Activated CD4-positive, alpha-beta T cell treated with anti-CD3 and anti-CD28 coated beads, Interleukin-2, Interleukin-4, amounts not matched to agents 100 ng/mL and 50 ng/mL, durations not matched to agents 16 hours and 8 hours (primary cell): ENCODE results near the gene CSPG5.
A peak's percentile ranks its signal among the peaks of the same experiment; 100 is the strongest.

Experiments
- DNase-seq: peaks from one replicate; pipeline ENCODE4 v3.0.0-alpha.2; 2020; ENCODE audit warnings: low spot score

Gene CSPG5

DNA sequence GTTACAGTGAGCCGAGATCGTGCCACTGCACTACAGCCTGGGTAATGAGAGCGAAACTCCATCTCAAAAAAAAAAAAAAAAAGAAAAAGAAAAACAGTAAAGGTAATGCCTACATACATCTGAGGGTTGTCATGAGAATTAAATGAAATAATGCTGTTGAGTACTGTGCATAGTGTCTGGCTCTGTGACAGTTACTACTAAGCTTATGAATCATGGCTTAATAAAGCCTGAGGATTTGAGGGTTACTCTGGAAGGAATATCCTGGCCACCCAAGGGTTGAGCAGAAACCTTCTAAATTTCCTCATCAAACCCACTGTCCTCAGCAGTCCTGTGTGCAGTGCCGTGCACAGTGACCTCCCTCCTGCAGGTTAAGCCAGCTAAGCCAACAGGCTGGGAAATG lies 38.4 kb downstream of the CSPG5 start:
- no peak for DNase-seq

DNA sequence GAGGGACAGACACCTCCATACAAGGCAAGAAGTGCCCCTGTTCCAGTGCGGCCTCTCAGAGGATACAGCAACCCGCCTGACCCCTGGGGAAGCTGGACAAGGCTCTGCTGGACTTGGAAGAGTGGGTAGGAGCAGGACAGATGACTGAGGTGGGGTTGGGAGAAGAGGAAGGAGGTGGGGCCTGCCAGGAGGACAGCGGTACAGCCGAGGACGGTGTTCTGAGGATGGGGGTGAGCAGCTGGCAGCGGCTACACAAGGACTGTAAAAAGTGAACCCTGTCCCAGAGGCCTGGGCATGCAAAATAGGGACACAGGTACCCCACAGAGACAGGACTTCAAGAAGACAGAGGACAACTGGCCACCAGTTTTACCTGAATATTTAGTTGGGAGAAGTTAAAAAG lies 41.7 kb downstream of the CSPG5 start:
- no peak for DNase-seq

DNA sequence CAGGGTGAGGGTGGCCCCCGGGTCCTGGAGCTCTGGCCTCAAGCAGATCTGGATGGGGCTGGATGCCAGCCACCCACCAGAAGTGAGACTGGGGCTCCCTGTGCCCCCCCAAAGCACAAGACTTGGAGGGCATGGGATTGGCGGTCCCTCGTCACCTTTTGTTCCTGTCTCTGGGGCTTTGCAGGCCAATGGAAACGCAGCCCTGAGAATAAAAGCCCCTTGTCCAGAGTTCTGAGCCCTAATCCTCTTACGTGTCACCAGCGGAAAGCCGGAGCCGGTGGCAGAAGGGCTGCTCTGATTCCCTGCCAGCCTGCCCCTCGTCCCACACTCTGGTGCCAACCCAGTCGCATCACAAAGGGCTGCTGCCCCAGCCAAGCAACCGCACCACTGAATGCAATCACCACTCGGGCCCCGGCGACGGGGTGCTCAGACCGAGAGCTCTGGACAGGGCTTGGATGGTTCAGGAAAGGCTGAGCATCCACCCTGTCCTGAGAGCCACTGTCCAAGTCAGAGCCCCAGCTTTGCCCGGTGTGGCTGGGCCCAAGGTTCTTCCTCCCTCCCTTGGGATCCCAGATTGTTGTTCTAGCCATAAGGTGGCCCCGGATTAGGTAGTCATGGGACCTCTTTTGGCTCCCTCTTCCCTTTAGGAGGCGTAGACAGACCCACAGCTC lies 42.3 kb downstream of the CSPG5 start:
- DNase-seq: no peak

DNA sequence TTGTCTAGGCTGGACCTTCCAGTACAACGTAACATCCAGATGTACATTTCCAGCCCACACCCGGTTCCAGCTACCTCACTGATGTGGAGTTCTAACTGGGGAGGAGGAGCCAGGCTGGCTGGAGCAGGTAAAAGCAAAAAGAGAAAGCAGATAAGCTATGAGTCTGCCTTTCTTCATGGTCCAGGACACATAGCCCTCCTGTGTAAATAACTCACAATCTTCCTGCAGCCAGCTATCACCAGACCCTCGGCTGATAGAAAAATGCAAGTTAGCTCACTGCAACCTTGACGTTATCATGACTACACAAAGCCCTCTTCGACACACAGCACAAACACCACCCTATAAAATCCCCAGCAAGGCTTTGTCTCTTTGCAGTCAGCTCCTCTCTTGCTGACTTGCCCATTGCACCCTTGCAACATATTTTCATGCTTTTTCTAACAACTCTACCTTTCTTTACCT lies 44.6 kb downstream of the CSPG5 start:
- DNase-seq: no peak

DNA sequence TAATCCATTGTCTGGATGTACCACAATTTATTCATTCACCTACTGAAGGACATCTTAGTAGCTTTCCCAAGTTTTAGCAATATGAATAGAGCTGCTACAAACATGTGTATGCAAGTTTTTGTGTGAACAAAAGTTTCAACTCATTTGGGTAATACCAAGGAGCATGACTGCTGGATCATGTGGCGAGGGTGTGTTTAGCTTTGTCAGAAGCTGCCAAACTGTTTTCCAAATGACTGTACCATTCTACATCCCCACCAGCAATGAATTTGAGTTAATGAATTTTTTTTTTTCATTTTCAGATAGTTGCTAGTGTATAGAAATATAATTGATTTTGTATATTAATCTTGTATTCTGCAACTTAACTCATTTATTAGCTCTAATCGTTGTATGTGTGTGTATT lies 45.2 kb downstream of the CSPG5 start:
- DNase-seq: peak; percentile 38

DNA sequence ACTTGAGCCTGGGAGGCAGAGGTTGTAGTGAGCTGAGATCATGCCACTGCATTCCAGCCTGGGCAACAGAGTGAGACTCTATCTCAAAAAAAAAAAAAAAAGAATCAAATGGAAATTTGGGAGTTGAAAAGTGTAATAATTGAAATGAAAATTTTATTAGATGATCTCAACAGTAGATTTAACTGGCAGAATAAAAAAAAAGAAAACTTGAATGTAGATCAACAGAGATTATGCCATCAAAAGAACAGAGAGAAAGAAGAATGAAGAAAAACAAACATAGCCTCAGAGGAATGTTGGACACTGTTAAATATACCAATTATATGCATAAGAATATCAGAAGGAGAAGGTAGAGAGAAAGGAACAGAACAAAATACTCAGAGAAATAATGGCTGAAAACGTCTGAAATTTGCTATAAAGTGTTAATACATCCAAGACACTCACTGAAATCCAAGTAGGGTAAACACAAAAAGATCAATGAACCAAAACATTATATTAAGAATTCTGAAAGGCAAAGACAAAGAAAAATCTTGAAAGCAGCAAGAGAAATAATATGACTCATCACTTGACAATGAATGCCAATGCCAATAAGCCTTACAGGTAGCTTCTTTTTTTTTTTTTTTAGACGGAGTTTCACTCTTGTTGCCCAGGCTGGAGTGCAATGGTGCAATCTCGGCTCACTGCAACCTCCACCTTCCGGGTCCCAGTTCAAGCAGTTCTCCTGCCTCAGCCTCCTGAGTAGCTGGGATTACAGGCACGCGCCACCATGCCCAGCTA lies 50.5 kb downstream of the CSPG5 start:
- no peak for DNase-seq

DNA sequence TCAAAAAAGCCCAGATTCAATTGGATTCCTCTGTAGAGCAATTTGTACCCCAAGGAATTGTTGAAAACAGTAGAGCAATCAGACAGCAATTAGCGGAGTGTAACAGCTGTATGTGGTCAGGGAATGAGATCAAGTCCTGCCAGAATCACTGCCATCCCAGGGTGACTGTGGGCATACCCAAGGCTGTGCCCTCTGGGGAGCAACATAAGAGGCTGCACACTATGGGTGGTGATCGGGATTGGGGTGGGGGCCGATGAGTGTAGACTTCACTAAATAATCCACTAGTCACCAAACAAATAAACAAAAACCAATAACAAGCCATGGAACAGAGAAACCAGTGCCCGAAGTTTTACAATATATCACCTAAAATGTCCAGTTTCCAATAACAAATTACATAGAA lies 53.0 kb downstream of the CSPG5 start:
- no peak for DNase-seq

DNA sequence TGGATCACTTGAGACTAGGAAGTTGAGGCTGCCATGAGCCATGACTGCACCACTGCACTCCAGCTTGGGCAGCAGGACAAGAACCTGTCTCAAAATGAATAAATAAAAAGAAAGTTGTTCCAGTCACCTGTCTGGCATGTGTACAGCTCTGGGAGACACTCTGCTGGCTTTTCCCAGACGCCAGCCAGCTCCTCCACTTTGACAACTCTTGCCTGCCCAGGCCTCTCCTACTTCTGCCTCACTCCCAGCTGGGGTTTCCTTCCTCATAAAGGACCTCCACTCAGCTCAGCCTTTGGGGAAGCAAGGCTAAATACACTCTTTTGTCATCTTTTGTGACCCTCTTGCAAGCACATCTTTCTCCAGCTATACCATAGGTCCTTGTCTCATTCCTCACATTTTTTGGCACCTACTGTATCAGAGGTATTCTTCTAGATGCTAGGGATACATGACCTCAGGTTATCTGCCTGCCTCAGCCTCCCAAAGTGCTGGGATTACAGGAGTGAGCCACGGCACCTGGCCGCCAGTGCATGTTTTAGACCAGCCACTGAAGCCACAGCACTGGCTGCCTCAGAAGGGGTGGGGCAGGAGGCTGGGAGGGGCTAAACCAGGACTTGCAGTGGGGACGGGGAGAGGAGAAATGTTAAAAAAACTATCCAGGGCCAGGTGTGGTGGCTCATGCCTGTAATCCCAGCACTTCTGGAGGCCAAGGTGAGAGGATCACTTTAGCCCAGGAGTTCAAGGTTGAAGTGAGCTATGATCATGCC lies 55.2 kb downstream of the CSPG5 start:
- DNase-seq: no peak

DNA sequence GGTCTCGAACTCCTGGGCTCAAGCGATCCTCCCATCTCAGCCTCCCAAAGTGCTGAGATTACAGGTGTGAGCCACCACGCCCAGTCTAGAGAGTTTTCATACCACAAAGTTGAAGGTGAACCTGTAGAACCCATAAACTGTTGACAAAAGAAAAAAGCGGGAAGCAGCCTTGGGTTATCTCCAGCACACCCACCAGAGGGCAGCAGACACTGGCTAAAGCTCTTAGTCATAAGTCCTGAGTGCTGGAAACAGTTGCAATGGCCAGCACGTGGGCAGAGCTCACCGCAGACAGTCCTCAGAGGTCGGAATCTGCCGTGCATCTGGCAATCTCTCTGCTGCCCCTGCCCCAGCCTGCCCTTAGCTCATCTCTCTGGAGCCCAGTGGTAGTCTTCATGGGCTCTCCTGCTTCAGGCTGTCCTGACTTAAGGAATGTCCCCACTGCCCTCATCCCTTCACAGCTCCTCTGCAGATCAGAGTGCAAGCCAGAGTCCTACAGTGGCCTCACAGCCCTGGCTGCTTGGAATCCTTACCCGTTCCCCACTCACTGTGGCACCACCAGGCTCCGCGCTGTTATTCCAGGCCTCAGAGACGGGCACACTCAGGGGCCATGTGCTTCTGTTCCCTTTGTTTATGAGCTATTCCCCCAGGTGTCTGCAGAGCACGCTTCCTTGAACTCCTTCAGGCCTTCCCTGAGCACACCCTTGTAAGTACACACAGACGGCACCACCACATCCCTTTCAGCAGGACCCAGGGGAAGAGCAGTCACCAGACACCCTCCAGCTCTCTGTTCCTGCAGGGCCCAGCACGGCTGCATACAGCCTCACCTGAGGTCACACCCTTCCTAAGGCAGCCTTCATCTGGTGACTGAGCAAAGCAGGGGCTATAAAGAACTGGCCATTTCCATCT lies 56.3 kb downstream of the CSPG5 start:
- DNase-seq: peak; percentile 87

DNA sequence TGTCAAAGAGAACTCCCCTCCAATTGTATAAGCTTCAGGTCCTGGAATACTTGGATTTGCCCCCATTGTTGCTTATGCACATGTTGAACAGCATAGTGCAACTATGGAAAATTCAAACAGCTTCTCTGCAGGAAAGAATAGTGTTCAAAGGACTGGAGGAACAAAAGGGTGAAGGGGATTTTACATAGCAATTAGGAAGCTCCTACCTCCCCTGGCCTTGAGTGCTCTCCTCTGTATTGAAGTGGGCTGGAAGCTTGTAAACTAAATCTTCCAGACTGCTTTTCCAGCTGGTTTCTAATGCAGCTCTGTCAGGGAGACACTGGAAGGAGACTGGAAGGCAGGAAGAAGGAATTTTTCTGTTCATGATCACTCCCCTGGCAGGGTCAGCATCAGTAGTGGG lies 57.9 kb downstream of the CSPG5 start:
- DNase-seq: no peak

DNA sequence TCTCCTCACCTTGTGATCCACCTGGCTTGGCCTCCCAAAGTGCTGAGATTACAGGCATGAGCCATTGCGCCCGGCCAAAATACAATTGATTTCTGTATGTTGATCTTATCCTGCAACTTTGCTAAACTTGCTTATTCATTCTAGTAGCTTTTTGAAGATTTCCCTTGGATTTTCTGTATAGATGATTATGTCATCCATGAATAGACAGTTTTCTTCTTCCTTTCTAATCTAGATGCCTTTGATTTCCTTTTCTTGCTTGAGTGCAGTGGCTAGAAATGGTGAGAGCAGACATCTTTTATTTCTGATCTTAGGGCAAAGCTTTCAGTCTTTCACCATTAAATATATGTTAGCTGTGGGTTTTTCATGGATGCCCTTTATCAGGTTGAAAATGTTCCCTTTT lies 60.7 kb downstream of the CSPG5 start:
- DNase-seq: no peak

DNA sequence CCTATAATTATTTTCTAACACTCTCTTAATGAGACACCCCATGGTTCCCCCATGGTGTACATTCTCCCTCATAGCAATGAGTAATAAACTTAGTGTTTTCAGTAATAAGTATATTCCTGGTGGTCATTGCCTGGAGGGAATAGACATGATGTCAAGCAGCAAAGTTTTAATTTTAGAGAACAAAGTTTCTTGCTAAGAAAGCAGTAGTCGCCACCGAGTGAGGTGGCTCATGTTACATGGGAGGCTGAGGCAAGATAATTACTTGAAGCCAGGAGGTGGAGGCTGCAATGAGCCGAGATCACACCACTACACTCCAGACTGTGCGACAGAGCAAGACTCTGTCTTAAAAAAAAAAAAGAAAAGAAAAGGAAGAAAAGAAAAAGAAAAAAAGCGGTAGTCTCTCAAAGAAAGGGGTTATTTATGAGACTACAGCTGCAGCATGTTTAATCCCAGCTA lies 62.8 kb downstream of the CSPG5 start:
- no peak for DNase-seq

DNA sequence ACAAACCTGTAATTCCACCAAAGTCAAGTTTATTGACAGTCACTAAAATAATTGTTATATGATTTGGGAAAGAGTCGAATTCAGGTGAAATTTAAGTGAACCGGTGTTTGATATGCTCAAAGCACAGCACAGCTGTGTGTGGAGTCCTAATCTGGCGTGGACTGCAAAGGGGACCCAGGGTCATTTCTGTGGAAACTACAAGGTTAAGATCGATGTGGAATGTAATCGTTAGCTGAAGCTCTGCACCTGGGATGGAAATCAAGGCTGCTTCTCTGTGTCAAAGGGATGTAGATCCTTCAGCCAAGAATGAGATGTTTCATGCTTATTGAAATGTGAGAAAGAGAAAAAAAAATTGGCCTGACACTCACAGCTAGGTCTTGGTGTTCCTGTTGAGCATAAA lies 63.6 kb downstream of the CSPG5 start:
- DNase-seq: no peak

DNA sequence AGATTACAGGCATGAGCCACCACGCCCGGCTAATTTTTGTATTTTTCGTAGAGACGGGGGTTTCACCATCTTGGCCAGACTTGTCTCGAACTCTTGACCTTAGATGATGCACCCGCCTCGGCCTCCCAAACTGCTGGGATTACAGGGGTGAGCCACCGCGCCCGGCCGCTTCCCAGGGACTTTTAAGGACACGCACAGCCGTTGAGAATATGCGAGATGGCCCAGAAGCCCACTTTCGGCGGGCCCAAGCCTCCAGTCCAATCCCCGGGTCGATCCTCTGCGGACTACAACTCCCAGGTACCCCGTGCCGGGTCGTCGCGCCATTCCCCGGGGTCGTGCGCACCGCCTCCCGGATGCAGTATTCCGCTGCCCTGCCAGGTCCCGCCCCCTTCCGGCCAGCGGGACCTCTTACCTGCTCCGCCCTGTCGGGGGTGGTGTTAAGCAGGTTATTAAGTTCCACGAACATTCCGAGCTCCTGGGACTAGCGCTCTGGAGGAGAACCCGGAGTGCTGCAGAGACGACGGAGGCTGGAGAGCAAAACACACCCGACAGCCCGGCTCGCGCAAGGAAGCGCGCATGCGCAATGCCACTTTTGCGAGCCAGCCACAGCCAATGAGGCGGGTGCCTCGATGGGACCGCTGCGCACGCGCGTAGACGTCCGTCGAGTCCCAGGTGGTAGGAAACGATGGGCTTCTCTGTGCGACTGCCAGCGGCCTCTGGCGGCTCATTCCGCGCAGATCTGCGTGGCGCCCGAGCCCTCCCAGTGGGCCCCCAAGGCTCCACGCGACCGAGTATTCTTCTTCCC lies 65.3 kb downstream of the CSPG5 start, which contains the start of gene ELP6:
Gene ELP6, minus strand, starts transcription at position 588 of the 805 bp plus-strand sequence. Its CDS starts 122 bp downstream, at position 466.
- DNase-seq: peak; percentile 97

DNA sequence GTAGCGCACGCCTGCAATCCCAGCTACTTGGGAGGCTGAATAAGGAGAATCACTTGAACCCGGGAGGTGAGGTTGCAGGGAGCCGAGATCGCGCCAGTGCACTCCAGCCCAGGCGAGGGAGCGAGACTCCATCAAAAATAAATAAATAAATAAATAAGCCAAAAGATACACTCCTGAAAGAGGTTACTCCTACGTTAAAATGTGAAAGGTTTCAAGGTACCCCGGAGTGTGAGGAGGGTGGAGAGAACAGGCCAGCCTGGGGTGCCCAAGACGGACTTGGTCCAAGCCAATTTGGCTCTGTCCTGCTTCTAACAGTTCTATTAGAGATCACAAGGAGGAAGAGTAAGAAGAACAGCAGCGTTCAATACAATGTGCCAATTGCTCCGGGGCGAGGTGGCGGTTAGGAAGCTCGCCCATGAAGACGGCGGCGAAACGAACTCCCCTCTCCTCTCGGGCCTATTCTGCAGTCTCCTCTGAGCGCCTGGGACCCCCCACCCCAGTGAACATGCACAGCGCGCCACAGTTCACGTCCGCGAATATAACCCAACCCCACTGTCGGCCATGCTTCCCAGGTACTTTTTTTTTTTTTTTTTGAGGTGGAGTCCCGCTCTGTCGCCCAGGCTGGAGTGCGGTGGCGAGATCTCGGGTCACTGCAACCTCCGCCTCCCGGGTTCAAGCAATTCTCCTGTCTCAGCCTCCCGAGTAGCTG lies 66.1 kb downstream of the CSPG5 start:
- DNase-seq: peak; percentile 20
